ENCODE measurements around the gene ARL13B. TPM values are rescaled to one million over a fixed set of nuclear protein-coding genes. Genes with fewer than 3 reads are reported as not detected.

ARL13B gene
- total RNA-seq, 1 experiment from 2014 or later: 18.4 TPM

DNA sequence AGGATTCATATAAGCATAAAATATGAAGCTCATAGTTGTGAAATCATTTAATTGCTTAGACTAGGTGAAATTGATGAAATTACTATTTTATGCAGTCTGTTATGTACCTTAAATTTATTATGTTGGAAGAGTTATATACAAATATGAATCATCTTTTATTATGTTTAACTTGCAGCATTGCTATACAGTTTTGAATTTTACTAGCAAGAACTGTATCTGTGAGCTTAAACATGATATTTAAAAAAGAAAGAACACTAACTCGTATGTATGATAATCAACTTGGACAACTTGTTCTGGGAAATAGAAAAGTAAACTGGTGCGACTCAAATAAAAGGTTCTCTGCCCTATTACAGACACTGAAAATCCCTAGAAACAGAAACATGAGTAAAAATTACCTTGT, 46.7 kb downstream of the ARL13B start:
- CTCF ChIA-PET: no interaction called here
- no peak overlapping the region for H3K4me3 ChIP-seq (ENCODE audit: low read depth, low read length, poor library complexity, severe bottlenecking)
- H3K9me3 ChIP-seq (ENCODE audit: low read depth, low read length, poor library complexity, severe bottlenecking): no peaks in the 10 kb centered on the region
- H3K4me1 ChIP-seq (ENCODE audit: insufficient read depth, low read length, poor library complexity, severe bottlenecking): no peaks in the 10 kb centered on the region
- POLR2A ChIA-PET (ENCODE audit: low non-redundant PET): no interaction called here
- BruUV-seq (replicated peaks): no TSS peak
- intact Hi-C loops (cut with micrococcal nuclease; ENCODE audit: unreplicated experiment): no loop called here
- TF ChIP-seq, protein P1, sequence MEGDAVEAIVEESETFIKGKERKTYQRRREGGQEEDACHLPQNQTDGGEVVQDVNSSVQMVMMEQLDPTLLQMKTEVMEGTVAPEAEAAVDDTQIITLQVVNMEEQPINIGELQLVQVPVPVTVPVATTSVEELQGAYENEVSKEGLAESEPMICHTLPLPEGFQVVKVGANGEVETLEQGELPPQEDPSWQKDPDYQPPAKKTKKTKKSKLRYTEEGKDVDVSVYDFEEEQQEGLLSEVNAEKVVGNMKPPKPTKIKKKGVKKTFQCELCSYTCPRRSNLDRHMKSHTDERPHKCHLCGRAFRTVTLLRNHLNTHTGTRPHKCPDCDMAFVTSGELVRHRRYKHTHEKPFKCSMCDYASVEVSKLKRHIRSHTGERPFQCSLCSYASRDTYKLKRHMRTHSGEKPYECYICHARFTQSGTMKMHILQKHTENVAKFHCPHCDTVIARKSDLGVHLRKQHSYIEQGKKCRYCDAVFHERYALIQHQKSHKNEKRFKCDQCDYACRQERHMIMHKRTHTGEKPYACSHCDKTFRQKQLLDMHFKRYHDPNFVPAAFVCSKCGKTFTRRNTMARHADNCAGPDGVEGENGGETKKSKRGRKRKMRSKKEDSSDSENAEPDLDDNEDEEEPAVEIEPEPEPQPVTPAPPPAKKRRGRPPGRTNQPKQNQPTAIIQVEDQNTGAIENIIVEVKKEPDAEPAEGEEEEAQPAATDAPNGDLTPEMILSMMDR (conservative IDR thresholded peaks at IDR 0.05; ENCODE audit: low read depth, low read length): no peak
- TF ChIP-seq EZH2 (IDR thresholded peaks at IDR 0.05; ENCODE audit: borderline replicate concordance, low read depth, low read length, poor library complexity, severe bottlenecking): no peak
- no peak overlapping the region for H3K27ac ChIP-seq (ENCODE audit: low read depth, low read length, poor library complexity, severe bottlenecking)
- DNase-seq (ENCODE audit: low spot score): no peak
- no peaks in the 10 kb centered on the region for H3K27me3 ChIP-seq (replicated peaks; ENCODE audit: insufficient read depth, low read depth, low read length, poor library complexity)
- no peaks in the 10 kb centered on the region for H3K36me3 ChIP-seq (ENCODE audit: insufficient read depth, low read length, poor library complexity, severe bottlenecking)

DNA sequence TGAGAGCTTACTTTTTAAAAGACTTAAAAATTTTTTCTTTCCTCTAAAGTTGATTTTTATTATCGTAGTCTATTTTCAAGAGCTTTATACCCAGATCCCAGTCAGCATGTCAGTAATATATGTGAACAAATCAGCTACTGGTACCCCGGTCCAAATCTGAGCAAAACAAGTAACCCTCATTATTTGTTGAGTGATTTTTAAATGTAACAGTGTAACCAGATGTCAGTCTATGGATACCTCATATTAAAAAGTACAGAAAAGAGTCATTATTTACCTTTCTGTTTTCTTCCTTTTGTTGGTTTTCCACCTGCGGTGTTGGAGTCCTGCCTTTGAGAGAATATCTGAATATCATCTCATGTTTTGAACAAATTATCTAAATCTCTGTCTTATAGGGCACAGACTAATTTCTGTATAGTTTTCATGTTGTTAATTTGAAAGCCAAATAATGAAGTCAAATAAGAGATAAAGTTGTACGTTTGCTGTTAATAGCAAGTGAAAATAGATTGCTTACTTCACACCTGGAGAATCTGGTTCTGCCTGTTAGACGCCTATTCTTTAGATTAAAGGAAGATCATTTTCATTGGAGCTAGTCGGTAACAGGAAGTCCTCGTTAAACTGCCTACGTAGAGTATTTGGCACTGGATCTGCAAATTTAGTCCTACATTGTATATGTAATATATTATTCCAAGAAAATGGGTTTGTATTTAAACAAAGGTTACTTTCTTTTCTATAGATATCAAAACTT, 48.3 kb downstream of the ARL13B start, which contains the start of gene STX19:
STX19 (minus strand) TSS at position 505 of the 745 bp plus-strand sequence. CDS start 13,328 bp downstream, outside the sequence.
- DNase-seq (ENCODE audit: low spot score): peak; percentile 48
- CTCF ChIA-PET: no interaction called here
- no peaks in the 10 kb centered on the region for H3K36me3 ChIP-seq (ENCODE audit: insufficient read depth, low read length, poor library complexity, severe bottlenecking)
- H3K27me3 ChIP-seq (replicated peaks; ENCODE audit: insufficient read depth, low read depth, low read length, poor library complexity): no peaks in the 10 kb centered on the region
- H3K27ac ChIP-seq (ENCODE audit: low read depth, low read length, poor library complexity, severe bottlenecking): no peak within 1 kb of the TSS
- no peaks in the 10 kb centered on the region for H3K4me1 ChIP-seq (ENCODE audit: insufficient read depth, low read length, poor library complexity, severe bottlenecking)
- H3K9me3 ChIP-seq (ENCODE audit: low read depth, low read length, poor library complexity, severe bottlenecking): no peaks in the 10 kb centered on the region
- POLR2A ChIA-PET (ENCODE audit: low non-redundant PET): no interaction called here
- intact Hi-C loops (cut with micrococcal nuclease; ENCODE audit: unreplicated experiment): no loop called here
- no TSS peak for BruUV-seq (replicated peaks)
- no peak for TF ChIP-seq EZH2 (IDR thresholded peaks at IDR 0.05; ENCODE audit: borderline replicate concordance, low read depth, low read length, poor library complexity, severe bottlenecking)
- TF ChIP-seq, protein P1 (conservative IDR thresholded peaks at IDR 0.05; ENCODE audit: low read depth, low read length): no peak
- no peak within 1 kb of the TSS for H3K4me3 ChIP-seq (ENCODE audit: low read depth, low read length, poor library complexity, severe bottlenecking)

DNA sequence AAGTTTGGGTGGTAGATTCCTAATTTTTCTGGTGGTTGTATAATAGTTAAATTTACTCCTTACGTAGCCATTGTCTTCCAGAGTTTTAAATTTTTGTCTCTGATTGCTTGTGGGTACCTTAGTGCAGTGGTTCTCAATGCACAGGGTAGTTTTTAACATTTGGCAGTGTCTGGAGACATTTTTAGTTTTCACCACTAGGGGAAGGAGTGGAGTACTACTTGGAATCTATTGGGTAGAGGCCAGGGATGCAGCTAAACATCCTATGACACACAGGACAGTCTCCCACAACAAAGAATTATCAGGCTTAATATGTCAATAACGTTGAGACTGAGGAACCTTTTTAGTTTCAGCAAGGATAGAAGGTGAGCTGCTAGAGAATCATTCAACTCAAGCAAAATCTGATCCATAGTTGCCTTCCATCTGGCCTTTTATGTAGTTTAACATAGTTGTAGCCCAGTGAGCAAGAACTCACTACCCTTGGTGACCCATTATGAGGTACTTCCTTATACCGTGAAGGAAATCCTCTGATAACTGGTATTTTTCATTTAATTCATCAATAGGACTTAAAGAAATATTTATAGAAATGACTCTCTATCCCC, 57.1 kb downstream of the ARL13B start:
- no peaks in the 10 kb centered on the region for H3K36me3 ChIP-seq (ENCODE audit: insufficient read depth, low read length, poor library complexity, severe bottlenecking)
- intact Hi-C loops (cut with micrococcal nuclease; ENCODE audit: unreplicated experiment): no loop called here
- POLR2A ChIA-PET (ENCODE audit: low non-redundant PET): interaction anchor here (0.6 kb wide), 1 partner anchor 52 kb away, joined by 3 read pairs; no protein-coding TSS in a partner anchor
- H3K4me3 ChIP-seq (ENCODE audit: low read depth, low read length, poor library complexity, severe bottlenecking): no peak overlapping the region
- CTCF ChIA-PET: no interaction called here
- no peak for TF ChIP-seq EZH2 (IDR thresholded peaks at IDR 0.05; ENCODE audit: borderline replicate concordance, low read depth, low read length, poor library complexity, severe bottlenecking)
- TF ChIP-seq, protein P1 (conservative IDR thresholded peaks at IDR 0.05; ENCODE audit: low read depth, low read length): peak; percentile 69
- BruUV-seq (replicated peaks): no TSS peak
- H3K27ac ChIP-seq (ENCODE audit: low read depth, low read length, poor library complexity, severe bottlenecking): no peak overlapping the region
- H3K4me1 ChIP-seq (ENCODE audit: insufficient read depth, low read length, poor library complexity, severe bottlenecking): no peaks in the 10 kb centered on the region
- H3K9me3 ChIP-seq (ENCODE audit: low read depth, low read length, poor library complexity, severe bottlenecking): no peaks in the 10 kb centered on the region
- peak; percentile 70 for DNase-seq (ENCODE audit: low spot score)
- no peaks in the 10 kb centered on the region for H3K27me3 ChIP-seq (replicated peaks; ENCODE audit: insufficient read depth, low read depth, low read length, poor library complexity)

Data from A673 (cell line).